ENCODE results near the gene CMYA5. TPM values are rescaled to one million over a fixed set of nuclear protein-coding genes. Genes with fewer than 3 reads are reported as not detected.

Gene CMYA5
- total and polyA plus RNA-seq, 2 of the 4 experiments (the other 2 are of a cell fraction), result 0.39 to 0.90 TPM

DNA sequence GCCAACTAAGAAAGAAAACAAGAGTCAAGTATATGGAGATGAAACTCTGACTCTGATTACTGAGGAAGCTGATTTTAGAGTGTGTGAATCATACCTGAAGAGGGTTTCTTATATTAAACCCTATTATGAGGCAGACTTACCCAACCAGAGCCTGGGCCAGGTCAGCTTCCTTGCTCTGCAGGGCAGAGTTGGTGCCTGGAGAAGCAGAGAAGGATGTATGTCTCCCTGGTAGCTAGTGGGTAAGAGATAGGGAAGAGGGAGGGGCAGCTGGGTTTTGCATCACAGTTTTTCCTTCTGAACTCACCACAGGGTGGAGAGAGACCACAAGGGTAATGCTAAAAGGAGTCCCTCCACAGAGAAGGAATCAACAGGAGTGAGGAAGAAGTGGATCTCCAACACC is 104.1 kb downstream of the CMYA5 start:
- no peak overlapping the region for H3K56ac ChIP-seq (ENCODE audit: extremely low read depth, insufficient read depth, low read length)
- no peak overlapping the region for H3K18ac ChIP-seq (ENCODE audit: low read depth, low read length)
- no TSS peak for BruUV-seq (replicated peaks)
- no peak overlapping the region for H4K91ac ChIP-seq (ENCODE audit: insufficient read depth, low read depth, low read length)
- H3K4me1 ChIP-seq (ENCODE audit: control insufficient read depth, insufficient read depth, low read length), result no peaks in the 10 kb centered on the region
- ATAC-seq (ENCODE audit: low read depth) (no peak), DNase-seq (no peak)
- no peak overlapping the region for H2AK5ac ChIP-seq (ENCODE audit: low read depth, low read length)
- H3K79me1 ChIP-seq (ENCODE audit: low read depth in 1 of 2, low read length in 2 of 2), result no peaks in the 10 kb centered on the region
- ChIA-PET CTCF (no interaction called here), POLR2A (ENCODE audit: unreplicated experiment) (no interaction called here)
- H3K14ac ChIP-seq (replicated peaks; ENCODE audit: low read depth, low read length), result no peak overlapping the region
- H2BK120ac ChIP-seq (ENCODE audit: low read depth, low read length), result no peak overlapping the region
- dilution Hi-C loops (cut with HindIII; ENCODE audit: low sequenced_read_pairs, unreplicated experiment), result no loop called here
- no peak overlapping the region for H2BK20ac ChIP-seq (ENCODE audit: low read depth, low read length)
- no peak overlapping the region for H3K9ac ChIP-seq (ENCODE audit: low read depth, low read length)
- TF ChIP-seq BHLHE40 (IDR thresholded peaks at IDR 0.05; ENCODE audit: low read depth, low read length), result no peak
- TF ChIP-seq MAZ (IDR thresholded peaks at IDR 0.05; ENCODE audit: borderline replicate concordance, low read depth, low read length), result no peak
- TF ChIP-seq MAFK (IDR thresholded peaks at IDR 0.05; ENCODE audit: low read depth, low read length), result no peak
- no peak for TF ChIP-seq CHD1 (IDR thresholded peaks at IDR 0.05; ENCODE audit: low read depth, low read length)
- no peak for TF ChIP-seq POLR2A (IDR thresholded peaks at IDR 0.05; ENCODE audit: low read depth, low read length)
- TF ChIP-seq SMC3 (IDR thresholded peaks at IDR 0.05; ENCODE audit: low read depth, low read length), result no peak
- TF ChIP-seq NFE2L2 (IDR thresholded peaks at IDR 0.05; ENCODE audit: low read depth, low read length), result no peak
- no peak for TF ChIP-seq MXI1 (IDR thresholded peaks at IDR 0.05; ENCODE audit: borderline replicate concordance, low read depth, low read length)
- TF ChIP-seq CTCF (conservative IDR thresholded peaks at IDR 0.05; ENCODE audit: low read depth, low read length), result no peak
- TF ChIP-seq, protein P1, sequence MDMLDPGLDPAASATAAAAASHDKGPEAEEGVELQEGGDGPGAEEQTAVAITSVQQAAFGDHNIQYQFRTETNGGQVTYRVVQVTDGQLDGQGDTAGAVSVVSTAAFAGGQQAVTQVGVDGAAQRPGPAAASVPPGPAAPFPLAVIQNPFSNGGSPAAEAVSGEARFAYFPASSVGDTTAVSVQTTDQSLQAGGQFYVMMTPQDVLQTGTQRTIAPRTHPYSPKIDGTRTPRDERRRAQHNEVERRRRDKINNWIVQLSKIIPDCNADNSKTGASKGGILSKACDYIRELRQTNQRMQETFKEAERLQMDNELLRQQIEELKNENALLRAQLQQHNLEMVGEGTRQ (IDR thresholded peaks at IDR 0.05; ENCODE audit: low read depth, low read length), result no peak
- TF ChIP-seq RAD21 (IDR thresholded peaks at IDR 0.05; ENCODE audit: low read length), result no peak
- TF ChIP-seq RCOR1 (IDR thresholded peaks at IDR 0.05; ENCODE audit: insufficient replicate concordance, low read length), result no peak
- no peak for TF ChIP-seq RFX5 (IDR thresholded peaks at IDR 0.05; ENCODE audit: low read depth, low read length)
- no peak for TF ChIP-seq FOS (IDR thresholded peaks at IDR 0.05; ENCODE audit: low read depth, low read length)
- TF ChIP-seq ELK1 (IDR thresholded peaks at IDR 0.05; ENCODE audit: borderline replicate concordance, low read depth, low read length), result no peak
- no peak for TF ChIP-seq CEBPB (IDR thresholded peaks at IDR 0.05; ENCODE audit: low read depth, low read length)
- H2AK9ac ChIP-seq (replicated peaks; ENCODE audit: low read depth, low read length, poor library complexity), result no peak overlapping the region
- H3K23ac ChIP-seq (ENCODE audit: low read depth, low read length), result no peak overlapping the region
- no peak overlapping the region for H3K27ac ChIP-seq (ENCODE audit: insufficient read depth, low read length)
- intact Hi-C loops (cut with micrococcal nuclease), result no loop called here
- no peak overlapping the region for H4K8ac ChIP-seq (ENCODE audit: low read depth in 2 of 2, low read length in 2 of 2)
- H2BK5ac ChIP-seq (ENCODE audit: low read depth, low read length, poor library complexity, severe bottlenecking), result no peak overlapping the region
- no peak overlapping the region for H3K4me3 ChIP-seq (ENCODE audit: insufficient read depth, low read depth, low read length)
- no peaks in the 10 kb centered on the region for H4K20me1 ChIP-seq (ENCODE audit: insufficient read depth, low read length)
- H3K4ac ChIP-seq (ENCODE audit: low read depth, low read length), result no peak overlapping the region
- H2BK15ac ChIP-seq (ENCODE audit: low read depth, low read length), result no peak overlapping the region
- H3K9me3 ChIP-seq (ENCODE audit: control insufficient read depth, insufficient read depth, low read length), result no peaks in the 10 kb centered on the region
- in situ Hi-C loops (cut with MboI; ENCODE audit: low sequenced_read_pairs), result no loop called here
- no peak overlapping the region for H4K5ac ChIP-seq (ENCODE audit: low read depth, low read length)
- H3K36me3 ChIP-seq (ENCODE audit: control insufficient read depth, insufficient read depth, low read length), result no peaks in the 10 kb centered on the region
- H2AFZ ChIP-seq (replicated peaks; ENCODE audit: low read length, poor library complexity), result no peak overlapping the region
- H3K27me3 ChIP-seq (ENCODE audit: control insufficient read depth, insufficient read depth, low read length), result peaks cover 5% of the 10 kb centered on the region
- H3K9me1 ChIP-seq (ENCODE audit: insufficient read depth, low read length), result no peaks in the 10 kb centered on the region
- no peak overlapping the region for H3K4me2 ChIP-seq (ENCODE audit: low read depth, low read length)
